Stimulated activated CD4-positive, alpha-beta T cell treated with anti-CD3 and anti-CD28 coated beads, Interleukin-15, amount 100 ng/mL, for 1 hour (primary cell): ENCODE results near the gene CHD5.

Experiments used
- DNase-seq, 2 donors: peaks; one replicate each; pipeline ENCODE4 v3.0.0-alpha.2; 2020; ENCODE audit warnings: low read depth in 1 of 2, low spot score in 1 of 2

The CHD5 gene

DNA sequence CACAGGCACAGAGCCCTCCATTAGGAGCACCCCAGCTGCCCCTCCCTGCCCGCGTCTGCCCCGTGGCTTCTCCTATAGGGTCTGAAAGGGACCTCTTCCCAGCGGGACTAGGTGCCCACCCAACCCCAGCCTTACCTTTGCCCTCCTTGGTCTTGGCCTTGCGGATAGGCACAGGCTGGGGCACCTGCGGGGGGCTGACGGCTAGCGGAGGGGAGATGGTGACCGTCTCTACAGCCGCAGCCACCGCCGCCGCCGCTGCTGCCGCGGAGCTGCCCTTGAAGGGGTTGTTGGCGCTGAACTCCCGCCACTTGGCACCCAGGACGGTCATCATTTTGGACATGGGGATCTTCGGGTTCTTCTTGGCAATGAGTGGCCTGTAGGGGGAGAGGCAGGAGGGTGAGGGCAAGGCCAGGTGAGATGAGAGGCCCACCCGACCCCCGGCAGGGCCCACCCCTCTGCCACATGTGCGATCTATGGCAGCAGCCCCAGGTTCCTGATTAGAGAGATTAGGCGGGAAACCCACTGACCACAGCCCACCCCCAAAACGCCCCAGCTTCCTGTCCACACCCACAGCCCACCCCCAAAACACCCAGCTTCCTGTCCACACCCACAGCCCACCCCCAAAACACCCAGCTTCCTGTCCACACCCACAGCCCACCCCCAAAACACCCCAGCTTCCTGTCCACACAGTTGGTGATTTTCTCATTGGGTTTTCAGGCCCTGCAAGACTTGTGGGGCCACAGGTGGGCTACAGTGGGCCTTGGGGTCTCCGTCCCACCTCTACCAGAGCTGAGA, 25.4 kb downstream of the CHD5 start:
- no peak for DNase-seq

DNA sequence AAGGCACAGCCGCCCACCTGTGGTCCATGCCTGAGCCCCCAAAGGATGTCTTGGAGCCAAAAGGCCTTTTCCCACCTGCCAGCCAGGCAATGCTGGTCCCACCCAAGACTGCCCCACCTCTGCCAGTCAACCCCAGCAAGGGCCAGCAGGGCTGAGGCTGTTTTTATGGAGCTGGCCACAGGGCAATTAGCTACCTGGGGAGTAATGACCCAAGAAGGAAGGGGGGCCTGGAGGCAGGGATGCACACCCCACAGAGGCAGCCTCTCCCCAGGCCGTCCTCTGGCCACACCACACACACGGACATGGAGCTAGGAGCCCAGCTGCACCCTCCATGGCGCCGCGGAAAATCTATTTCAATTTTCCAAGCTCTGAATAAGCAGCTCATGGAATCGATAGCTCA, 27.2 kb downstream of the CHD5 start:
- no peak for DNase-seq

GRCh38 chr1:6152181-6152580, 27.9 kb downstream of the CHD5 start:
- no peak for DNase-seq

DNA sequence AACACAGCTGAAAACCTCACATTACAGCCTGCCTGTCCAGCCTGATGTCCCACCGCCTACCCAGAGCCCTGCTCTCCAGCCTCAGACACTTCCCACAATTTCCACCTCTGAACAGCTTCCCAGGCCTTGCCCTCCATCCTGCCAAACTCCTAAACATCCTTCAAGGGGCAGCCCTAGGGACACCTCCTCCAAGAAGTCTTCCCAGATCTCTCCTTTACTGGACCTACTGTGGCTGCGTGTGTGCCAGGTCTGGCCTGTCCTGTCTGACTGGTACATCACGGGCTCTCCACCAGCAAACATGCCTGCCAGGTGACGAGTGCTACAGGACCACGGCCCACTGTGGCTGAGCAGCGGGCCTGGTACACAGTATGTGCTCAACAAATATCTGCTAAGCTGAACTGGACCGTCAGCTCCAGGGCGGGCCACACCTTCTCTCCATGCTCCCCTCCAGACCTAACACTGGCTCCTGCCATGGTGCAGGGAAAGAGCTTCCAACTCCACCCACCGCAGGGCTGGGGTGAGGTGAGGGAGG, 28.8 kb downstream of the CHD5 start:
- no peak for DNase-seq

DNA sequence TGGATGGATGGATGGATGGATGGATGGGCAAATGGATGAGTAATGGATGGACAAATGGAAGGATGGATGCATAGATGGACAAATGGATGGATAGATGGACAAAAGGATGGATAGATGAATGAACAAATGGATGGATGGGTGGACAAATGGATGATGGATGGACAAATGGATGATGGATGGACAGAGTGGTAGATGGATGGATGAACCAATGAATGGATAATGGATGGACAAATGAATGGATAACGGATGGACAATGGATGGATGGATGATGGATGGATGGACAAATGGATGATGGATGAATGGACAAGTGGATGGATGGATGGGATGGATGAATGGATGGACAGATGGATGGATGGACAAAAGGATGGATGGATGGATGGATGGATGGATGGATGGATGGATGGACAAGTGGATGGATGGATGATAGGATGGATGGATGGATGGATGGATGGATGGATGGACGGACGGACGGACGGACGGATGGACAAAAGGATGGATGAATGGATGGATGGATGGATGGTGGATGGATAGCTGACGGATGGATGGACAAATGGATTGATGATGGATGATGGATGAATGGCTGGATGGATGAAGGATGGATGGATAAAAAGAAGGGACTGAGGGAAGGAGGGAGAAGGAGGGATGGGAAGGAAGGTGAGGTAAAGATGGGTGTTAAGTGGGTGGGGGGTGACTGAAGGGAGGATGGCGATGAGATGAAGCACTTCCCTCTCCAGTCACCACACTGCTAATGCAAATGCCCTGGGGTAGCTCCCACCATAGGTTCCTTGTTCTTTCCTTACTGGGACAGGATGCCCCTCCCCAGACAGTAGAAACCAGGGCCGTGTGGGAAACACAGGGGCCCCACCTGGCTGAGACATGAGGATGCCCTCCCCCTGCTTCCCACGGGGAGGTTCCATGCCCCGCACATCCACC, 29.8 kb downstream of the CHD5 start:
- no peak for DNase-seq

DNA sequence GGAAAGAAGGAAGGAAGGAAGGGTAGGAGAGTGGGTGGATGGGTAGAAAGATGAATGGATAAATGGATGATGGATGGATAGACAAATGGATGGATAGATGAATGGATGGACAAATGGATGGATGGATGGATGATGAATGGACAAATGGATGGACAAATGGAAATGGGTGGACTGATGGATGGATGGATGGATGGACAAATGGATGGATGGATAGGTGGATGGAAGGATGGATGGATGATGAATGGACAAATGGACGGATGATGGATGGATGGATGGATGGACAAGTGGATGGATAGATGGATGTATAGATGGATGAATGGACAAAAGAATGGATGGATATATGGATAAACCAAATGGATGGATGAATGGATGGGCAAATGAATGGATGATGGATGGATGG, 30.5 kb downstream of the CHD5 start:
- DNase-seq, result no peak

- peak; percentile 28 to 61 for DNase-seq
Measured at GRCh38 chr1:6148497-6149241, 31.5 kb downstream of the CHD5 start.

GRCh38 chr1:6145864-6146410, 34.2 kb downstream of the CHD5 start:
- no peak for DNase-seq

DNA sequence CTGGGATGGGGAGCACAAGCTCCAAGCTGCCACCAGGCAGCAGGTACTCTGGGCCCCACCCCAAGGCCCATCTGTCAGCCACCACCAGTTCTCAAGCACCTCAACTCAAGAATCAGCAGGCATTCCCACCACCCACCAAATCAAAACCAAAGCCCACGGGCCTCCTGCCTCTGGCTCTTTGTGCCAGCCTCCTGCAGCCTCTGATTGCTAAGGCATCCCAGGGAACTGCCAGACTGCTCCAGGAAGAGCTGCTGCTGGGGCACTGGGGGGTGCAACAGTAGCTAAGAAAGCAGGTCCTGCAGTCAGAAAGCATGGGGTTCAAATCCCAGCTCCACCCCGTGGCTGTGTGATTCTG, 34.7 kb downstream of the CHD5 start:
- DNase-seq, result no peak

- DNase-seq, result no peak
Measured at GRCh38 chr1:6144647-6145395, 35.3 kb downstream of the CHD5 start.

GRCh38 chr1:6144175-6144574, 35.9 kb downstream of the CHD5 start:
- DNase-seq, result no peak

DNA sequence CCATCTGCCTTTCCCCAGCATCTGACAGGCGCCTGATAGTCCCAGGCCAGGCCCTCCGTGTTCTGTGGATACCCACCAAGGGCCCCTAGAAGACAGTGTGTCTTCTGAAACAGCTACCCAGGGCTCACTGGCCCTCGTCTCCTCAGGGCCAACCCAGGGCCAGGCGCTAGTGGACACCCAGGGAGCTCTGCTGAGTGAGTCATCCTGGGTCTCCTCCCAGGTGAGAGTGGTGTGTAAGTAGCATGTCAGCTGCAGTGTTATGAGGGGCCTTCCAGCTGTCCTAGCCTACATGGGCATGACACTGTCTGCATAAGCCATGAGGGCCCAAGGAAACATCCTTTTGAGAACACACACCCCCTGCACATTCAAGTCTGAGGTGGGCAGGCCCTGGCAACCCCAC, 36.7 kb downstream of the CHD5 start:
- no peak for DNase-seq

DNA sequence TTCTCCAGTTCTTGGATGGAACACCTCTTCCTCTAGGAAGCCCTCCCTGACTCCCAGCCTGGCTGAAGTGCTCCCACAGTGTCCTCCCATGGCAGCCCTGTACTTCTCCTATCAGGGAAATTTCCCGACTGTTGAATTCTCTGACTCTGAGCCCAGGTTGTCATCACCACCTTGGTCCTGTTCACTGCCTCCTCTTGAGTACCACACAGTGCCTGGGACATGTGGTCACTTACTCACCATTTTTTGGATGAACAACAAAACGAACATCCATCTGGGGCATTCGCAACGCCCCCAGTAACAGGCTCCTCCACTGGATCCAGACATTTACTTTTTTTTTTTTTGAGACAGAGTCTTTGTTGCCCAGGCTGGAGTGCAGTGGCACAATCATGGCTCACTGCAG, 37.4 kb downstream of the CHD5 start:
- DNase-seq, result no peak

- DNase-seq, result no peak
Measured at GRCh38 chr1:6142036-6142621, 38.0 kb downstream of the CHD5 start.

- no peak for DNase-seq
Measured at GRCh38 chr1:6141592-6141991, 38.5 kb downstream of the CHD5 start.

GRCh38 chr1:6140413-6140812, 39.7 kb downstream of the CHD5 start:
- DNase-seq, result no peak

- DNase-seq, result no peak
Measured at GRCh38 chr1:6137758-6138157, 42.4 kb downstream of the CHD5 start.

- DNase-seq, result no peak
Measured at GRCh38 chr1:6136516-6137220, 43.5 kb downstream of the CHD5 start.

GRCh38 chr1:6134741-6135510, 45.2 kb downstream of the CHD5 start:
- DNase-seq, result no peak
